ENCODE data around the gene ACBD6. TPM values are rescaled to one million over a fixed set of nuclear protein-coding genes. Genes with fewer than 3 reads are reported as not detected.

ACBD6 gene
- total and polyA plus RNA-seq, 2 of the 4 experiments (the other 2 are of a cell fraction), result 52.5 to 59.1 TPM

- H4K20me1 ChIP-seq (ENCODE audit: insufficient read depth, low read length), result no peaks in the 10 kb centered on the region
Measured at GRCh38 chr1:180258290-180258689, 244.1 kb downstream of the ACBD6 start.

More at GRCh38 chr1:180258290-180258689, 244.1 kb downstream of the ACBD6 start:
- H3K27ac ChIP-seq (ENCODE audit: insufficient read depth, low read length), result no peak overlapping the region
- no peak overlapping the region for H2BK20ac ChIP-seq (ENCODE audit: low read depth, low read length)
- H3K27me3 ChIP-seq (ENCODE audit: control insufficient read depth, insufficient read depth, low read length), result peaks cover 32% of the 10 kb centered on the region
- H3K79me1 ChIP-seq (ENCODE audit: low read depth in 1 of 2, low read length in 2 of 2), result no peaks in the 10 kb centered on the region
- CTCF ChIA-PET, result no interaction called here
- H3K4ac ChIP-seq (ENCODE audit: low read depth, low read length), result no peak overlapping the region
- H3K4me3 ChIP-seq (ENCODE audit: insufficient read depth, low read depth, low read length), result no peak overlapping the region
- POLR2A ChIA-PET (ENCODE audit: unreplicated experiment), result no interaction called here
- H3K23ac ChIP-seq (ENCODE audit: low read depth, low read length), result no peak overlapping the region
- no peak overlapping the region for H2AK5ac ChIP-seq (ENCODE audit: low read depth, low read length)
- no TSS peak for BruUV-seq (replicated peaks)
- H2AFZ ChIP-seq (replicated peaks; ENCODE audit: low read length, poor library complexity), result no peak overlapping the region
- H3K36me3 ChIP-seq (ENCODE audit: control insufficient read depth, insufficient read depth, low read length), result no peaks in the 10 kb centered on the region
- no peaks in the 10 kb centered on the region for H3K9me3 ChIP-seq (ENCODE audit: control insufficient read depth, insufficient read depth, low read length)
- no peak overlapping the region for H3K18ac ChIP-seq (ENCODE audit: low read depth, low read length)
- no peak overlapping the region for H3K14ac ChIP-seq (replicated peaks; ENCODE audit: low read depth, low read length)
- no peak overlapping the region for H2AK9ac ChIP-seq (replicated peaks; ENCODE audit: low read depth, low read length, poor library complexity)
- dilution Hi-C loops (cut with HindIII; ENCODE audit: low sequenced_read_pairs, unreplicated experiment), result no loop called here
- no peak overlapping the region for H2BK5ac ChIP-seq (ENCODE audit: low read depth, low read length, poor library complexity, severe bottlenecking)
- 0 out of 2 replicates have a peak, but pooled peaks cover 2% of the 10 kb centered on the region for H3K4me1 ChIP-seq (ENCODE audit: control insufficient read depth, insufficient read depth, low read length)
- in situ Hi-C loops (cut with MboI; ENCODE audit: low sequenced_read_pairs), result loop anchor here (25.0 kb wide), 1 partner anchor 904 kb away; no protein-coding TSS in a partner anchor
- DNase-seq (no peak), ATAC-seq (ENCODE audit: low read depth) (no peak)
- no peak overlapping the region for H3K4me2 ChIP-seq (ENCODE audit: low read depth, low read length)
- no peak overlapping the region for H2BK15ac ChIP-seq (ENCODE audit: low read depth, low read length)
- intact Hi-C loops (cut with micrococcal nuclease), result no loop called here
- H4K91ac ChIP-seq (ENCODE audit: insufficient read depth, low read depth, low read length), result no peak overlapping the region
- H3K9ac ChIP-seq (ENCODE audit: low read depth, low read length), result no peak overlapping the region
- H4K5ac ChIP-seq (ENCODE audit: low read depth, low read length), result no peak overlapping the region
- no peak overlapping the region for H4K8ac ChIP-seq (ENCODE audit: low read depth in 2 of 2, low read length in 2 of 2)
- TF ChIP-seq POLR2A (IDR thresholded peaks at IDR 0.05; ENCODE audit: low read depth, low read length) (no peak), USF2 (IDR thresholded peaks at IDR 0.05; ENCODE audit: low read depth, low read length) (no peak), NFE2L2 (IDR thresholded peaks at IDR 0.05; ENCODE audit: low read depth, low read length) (no peak), BHLHE40 (IDR thresholded peaks at IDR 0.05; ENCODE audit: low read depth, low read length) (no peak), MXI1 (IDR thresholded peaks at IDR 0.05; ENCODE audit: borderline replicate concordance, low read depth, low read length) (no peak), RAD21 (IDR thresholded peaks at IDR 0.05; ENCODE audit: low read length) (no peak), RCOR1 (IDR thresholded peaks at IDR 0.05; ENCODE audit: insufficient replicate concordance, low read length) (no peak), ELK1 (IDR thresholded peaks at IDR 0.05; ENCODE audit: borderline replicate concordance, low read depth, low read length) (no peak), SMC3 (IDR thresholded peaks at IDR 0.05; ENCODE audit: low read depth, low read length) (no peak), CEBPB (IDR thresholded peaks at IDR 0.05; ENCODE audit: low read depth, low read length) (no peak), MAZ (IDR thresholded peaks at IDR 0.05; ENCODE audit: borderline replicate concordance, low read depth, low read length) (no peak)
- TF ChIP-seq, protein P1, sequence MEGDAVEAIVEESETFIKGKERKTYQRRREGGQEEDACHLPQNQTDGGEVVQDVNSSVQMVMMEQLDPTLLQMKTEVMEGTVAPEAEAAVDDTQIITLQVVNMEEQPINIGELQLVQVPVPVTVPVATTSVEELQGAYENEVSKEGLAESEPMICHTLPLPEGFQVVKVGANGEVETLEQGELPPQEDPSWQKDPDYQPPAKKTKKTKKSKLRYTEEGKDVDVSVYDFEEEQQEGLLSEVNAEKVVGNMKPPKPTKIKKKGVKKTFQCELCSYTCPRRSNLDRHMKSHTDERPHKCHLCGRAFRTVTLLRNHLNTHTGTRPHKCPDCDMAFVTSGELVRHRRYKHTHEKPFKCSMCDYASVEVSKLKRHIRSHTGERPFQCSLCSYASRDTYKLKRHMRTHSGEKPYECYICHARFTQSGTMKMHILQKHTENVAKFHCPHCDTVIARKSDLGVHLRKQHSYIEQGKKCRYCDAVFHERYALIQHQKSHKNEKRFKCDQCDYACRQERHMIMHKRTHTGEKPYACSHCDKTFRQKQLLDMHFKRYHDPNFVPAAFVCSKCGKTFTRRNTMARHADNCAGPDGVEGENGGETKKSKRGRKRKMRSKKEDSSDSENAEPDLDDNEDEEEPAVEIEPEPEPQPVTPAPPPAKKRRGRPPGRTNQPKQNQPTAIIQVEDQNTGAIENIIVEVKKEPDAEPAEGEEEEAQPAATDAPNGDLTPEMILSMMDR (conservative IDR thresholded peaks at IDR 0.05; ENCODE audit: low read depth, low read length), result no peak
- no peak overlapping the region for H2BK120ac ChIP-seq (ENCODE audit: low read depth, low read length)
- H3K56ac ChIP-seq (ENCODE audit: extremely low read depth, insufficient read depth, low read length), result no peak overlapping the region
- WGBS, 2 experiments (ENCODE audit: extremely low coverage in 2 of 2, insufficient read length in 1 of 2), result 92% methylated on average over 8 of the region's 12 CpGs; no CpG with 5 or more reads in 1 of the 2 experiments
- peaks cover 2% of the 10 kb centered on the region; the same call in 1 of the 2 replicates for H3K9me1 ChIP-seq (ENCODE audit: insufficient read depth, low read length)
